ENCODE results near the gene ESR1. TPM values are rescaled to one million over a fixed set of nuclear protein-coding genes. Genes with fewer than 3 reads are reported as not detected.
"Not testable (repeated sequence)": the region's sequence is repeated elsewhere in the genome, so short reads cannot be mapped to it uniquely, and the experiment has no call there.

The ESR1 gene
- total RNA-seq, 2 donors from 2014 or later, result 0.16 to 0.37 TPM

GRCh38 chr6:151962246-151962846 is 154.9 kb downstream of the ESR1 start:
- H3K9me3 ChIP-seq, result no peaks in the 10 kb centered on the region
- H3K9ac ChIP-seq (ENCODE audit: low read depth in 2 of 2, low read length in 2 of 2), result no peak overlapping the region
- no peak for DNase-seq
- TF ChIP-seq CTCF (IDR thresholded peaks at IDR 0.05), result no peak
- H3K36me3 ChIP-seq, result no peaks in the 10 kb centered on the region
- H3K27me3 ChIP-seq, result no peaks in the 10 kb centered on the region
- no peak overlapping the region for H3K27ac ChIP-seq
- H3K4me3 ChIP-seq, result no peak overlapping the region
- intact Hi-C loops (cut with DNase I), result no loop called here
- H3K4me1 ChIP-seq, result no peaks in the 10 kb centered on the region

- no peak overlapping the region for H3K27ac ChIP-seq
- H3K9ac ChIP-seq (ENCODE audit: low read depth in 2 of 2, low read length in 2 of 2), result no peak overlapping the region
- no peak overlapping the region for H3K4me3 ChIP-seq
- H3K36me3 ChIP-seq, result no peaks in the 10 kb centered on the region
- no peak for DNase-seq
- H3K9me3 ChIP-seq, result no peaks in the 10 kb centered on the region
- no peak for TF ChIP-seq CTCF (IDR thresholded peaks at IDR 0.05)
- no peaks in the 10 kb centered on the region for H3K27me3 ChIP-seq
- intact Hi-C loops (cut with DNase I), result no loop called here
- no peaks in the 10 kb centered on the region for H3K4me1 ChIP-seq
Measured at GRCh38 chr6:151963001-151963400, 155.5 kb downstream of the ESR1 start.

- H3K4me3 ChIP-seq; H3K27ac ChIP-seq; H3K27me3 ChIP-seq; H3K4me1 ChIP-seq; DNase-seq; H3K36me3 ChIP-seq; intact Hi-C loops (cut with DNase I); H3K9ac ChIP-seq (ENCODE audit: low read depth in 2 of 2, low read length in 2 of 2); H3K9me3 ChIP-seq: not testable (repeated sequence)
Measured at GRCh38 chr6:151964412-151964811, 156.9 kb downstream of the ESR1 start.

- H3K9ac ChIP-seq (ENCODE audit: low read depth in 2 of 2, low read length in 2 of 2), result no peak overlapping the region
- no peak overlapping the region for H3K27ac ChIP-seq
- no peak for TF ChIP-seq CTCF (IDR thresholded peaks at IDR 0.05)
- no peak for DNase-seq
- H3K36me3 ChIP-seq, result no peaks in the 10 kb centered on the region
- H3K4me1 ChIP-seq, result no peaks in the 10 kb centered on the region
- no peak overlapping the region for H3K4me3 ChIP-seq
- H3K27me3 ChIP-seq, result no peaks in the 10 kb centered on the region
- intact Hi-C loops (cut with DNase I), result no loop called here
- H3K9me3 ChIP-seq, result no peaks in the 10 kb centered on the region
Measured at GRCh38 chr6:151974061-151974617, 166.7 kb downstream of the ESR1 start.

- intact Hi-C loops (cut with DNase I), result no loop called here
- TF ChIP-seq CTCF (IDR thresholded peaks at IDR 0.05), result no peak
- DNase-seq, result no peak
- Histone ChIP-seq H3K27me3 (no peaks in the 10 kb centered on the region), H3K9me3 (no peaks in the 10 kb centered on the region), H3K4me3 (no peak overlapping the region), H3K4me1 (no peaks in the 10 kb centered on the region), H3K9ac (ENCODE audit: low read depth in 2 of 2, low read length in 2 of 2) (no peak overlapping the region), H3K36me3 (no peaks in the 10 kb centered on the region), H3K27ac (no peak overlapping the region)
Measured at GRCh38 chr6:151975795-151976194, 168.3 kb downstream of the ESR1 start.

- H3K36me3 ChIP-seq; intact Hi-C loops (cut with DNase I); H3K9me3 ChIP-seq; H3K4me3 ChIP-seq; H3K27ac ChIP-seq; H3K27me3 ChIP-seq; H3K9ac ChIP-seq (ENCODE audit: low read depth in 2 of 2, low read length in 2 of 2); H3K4me1 ChIP-seq; DNase-seq: not testable (repeated sequence)
Measured at GRCh38 chr6:151988199-151988598, 180.7 kb downstream of the ESR1 start.

All from colonic mucosa (tissue), 4 donors.